Measurements from ENCODE around the gene SMIM10L2A. TPM values are rescaled to one million over a fixed set of nuclear protein-coding genes. Genes with fewer than 3 reads are reported as not detected.

Gene SMIM10L2A
- total RNA-seq, 6 experiments from 2014 or later = not detected

GRCh38 chrX:135436456-135436855 is 14.7 kb downstream of the SMIM10L2A start:
- H3K27ac Mint-ChIP-seq = no peak overlapping the region
- no peaks in the 10 kb centered on the region for H3K4me1 Mint-ChIP-seq (ENCODE audit: low read depth)
- no peak for DNase-seq
- no peak for TF ChIP-seq CTCF (IDR thresholded peaks at IDR 0.05)
- H3K4me3 Mint-ChIP-seq = no peak overlapping the region
- no peaks in the 10 kb centered on the region for H3K36me3 Mint-ChIP-seq (ENCODE audit: low read depth)
- H3K27me3 Mint-ChIP-seq (ENCODE audit: insufficient read depth) = no peaks in the 10 kb centered on the region
- peaks cover 15% of the 10 kb centered on the region; the same call in 1 of the 2 replicates for H3K9me3 Mint-ChIP-seq

GRCh38 chrX:135436966-135437866 is 15.5 kb downstream of the SMIM10L2A start:
- H3K4me1 Mint-ChIP-seq (ENCODE audit: low read depth) = no peaks in the 10 kb centered on the region
- H3K27me3 Mint-ChIP-seq (ENCODE audit: insufficient read depth) = no peaks in the 10 kb centered on the region
- peaks cover 15% of the 10 kb centered on the region; the same call in 1 of the 2 replicates for H3K9me3 Mint-ChIP-seq
- H3K36me3 Mint-ChIP-seq (ENCODE audit: low read depth) = no peaks in the 10 kb centered on the region
- TF ChIP-seq CTCF (IDR thresholded peaks at IDR 0.05) = no peak
- no peak for DNase-seq
- H3K27ac Mint-ChIP-seq = no peak overlapping the region
- H3K4me3 Mint-ChIP-seq = no peak overlapping the region

GRCh38 chrX:135437867-135438733 is 16.4 kb downstream of the SMIM10L2A start:
- no peak overlapping the region for H3K27ac Mint-ChIP-seq
- H3K27me3 Mint-ChIP-seq (ENCODE audit: insufficient read depth) = no peaks in the 10 kb centered on the region
- no peaks in the 10 kb centered on the region for H3K36me3 Mint-ChIP-seq (ENCODE audit: low read depth)
- TF ChIP-seq CTCF (IDR thresholded peaks at IDR 0.05) = no peak
- no peak for DNase-seq
- no peaks in the 10 kb centered on the region for H3K4me1 Mint-ChIP-seq (ENCODE audit: low read depth)
- H3K4me3 Mint-ChIP-seq = no peak overlapping the region
- H3K9me3 Mint-ChIP-seq = peaks cover 15% of the 10 kb centered on the region; the same call in 1 of the 2 replicates

- DNase-seq = no peak
- H3K4me3 Mint-ChIP-seq = no peak overlapping the region
- no peaks in the 10 kb centered on the region for H3K4me1 Mint-ChIP-seq (ENCODE audit: low read depth)
- no peaks in the 10 kb centered on the region for H3K27me3 Mint-ChIP-seq (ENCODE audit: insufficient read depth)
- H3K9me3 Mint-ChIP-seq = peaks cover 15% of the 10 kb centered on the region; the same call in 1 of the 2 replicates
- H3K27ac Mint-ChIP-seq = no peak overlapping the region
- no peaks in the 10 kb centered on the region for H3K36me3 Mint-ChIP-seq (ENCODE audit: low read depth)
- TF ChIP-seq CTCF (IDR thresholded peaks at IDR 0.05) = no peak
These were observed 16.9 kb downstream of the SMIM10L2A start for GRCh38 chrX:135438734-135439043.

GRCh38 chrX:135449637-135450550 is 28.1 kb downstream of the SMIM10L2A start:
- no peaks in the 10 kb centered on the region for H3K36me3 Mint-ChIP-seq (ENCODE audit: low read depth)
- H3K4me3 Mint-ChIP-seq = no peak overlapping the region
- H3K9me3 Mint-ChIP-seq = no peaks in the 10 kb centered on the region
- TF ChIP-seq CTCF (IDR thresholded peaks at IDR 0.05) = no peak
- no peak overlapping the region for H3K27ac Mint-ChIP-seq
- H3K4me1 Mint-ChIP-seq (ENCODE audit: low read depth) = no peaks in the 10 kb centered on the region
- H3K27me3 Mint-ChIP-seq (ENCODE audit: insufficient read depth) = peaks cover 1% of the 10 kb centered on the region
- DNase-seq = no peak
